Cerebellar cortex (tissue), 1 donor: Measurements from ENCODE around the gene GGNBP2.
A peak's percentile ranks its signal among the peaks of the same experiment; 100 is the strongest.

Experiments
- DNase-seq: peaks from one replicate; pipeline ENCODE4 v3.0.0-alpha.2; 2015; ENCODE audit warnings: low spot score

The GGNBP2 gene

GRCh38 chr17:36566081-36566480 lies 21.4 kb downstream of the GGNBP2 start:
- no peak for DNase-seq

GRCh38 chr17:36575028-36575427 lies 30.3 kb downstream of the GGNBP2 start:
- no peak for DNase-seq

- no peak for DNase-seq
Observed at GRCh38 chr17:36576793-36577192, 32.1 kb downstream of the GGNBP2 start.

- no peak for DNase-seq
Observed at GRCh38 chr17:36578671-36579070, 34.0 kb downstream of the GGNBP2 start.

GRCh38 chr17:36583787-36584186 lies 39.1 kb downstream of the GGNBP2 start:
- no peak for DNase-seq

- no peak for DNase-seq
Observed at GRCh38 chr17:36586138-36586537, 41.4 kb downstream of the GGNBP2 start.

- no peak for DNase-seq
Observed at GRCh38 chr17:36590082-36590481, 45.4 kb downstream of the GGNBP2 start.

- peak; percentile 71 for DNase-seq
Observed at GRCh38 chr17:36591434-36592315, 47.0 kb downstream of the GGNBP2 start, which contains the start of gene DHRS11. TSS of gene DHRS11 (plus strand) at chr17:36591879. CDS start at chr17:36592010, 131 bp downstream.

GRCh38 chr17:36592316-36592715 lies 47.6 kb downstream of the GGNBP2 start:
- no peak for DNase-seq

GRCh38 chr17:36592716-36593321 lies 48.1 kb downstream of the GGNBP2 start:
- no peak for DNase-seq

GRCh38 chr17:36593656-36594316 lies 49.1 kb downstream of the GGNBP2 start:
- DNase-seq, result no peak

- no peak for DNase-seq
Observed at GRCh38 chr17:36594626-36595401, 50.1 kb downstream of the GGNBP2 start.

- no peak for DNase-seq
Observed at GRCh38 chr17:36597226-36597625, 52.5 kb downstream of the GGNBP2 start.

GRCh38 chr17:36597866-36598777 lies 53.4 kb downstream of the GGNBP2 start:
- DNase-seq, result no peak

- DNase-seq, result no peak
Observed at GRCh38 chr17:36598951-36599401, 54.3 kb downstream of the GGNBP2 start.

- DNase-seq, result no peak
Observed at GRCh38 chr17:36599546-36600250, 55.0 kb downstream of the GGNBP2 start.

GRCh38 chr17:36600465-36600864 lies 55.7 kb downstream of the GGNBP2 start:
- no peak for DNase-seq

- DNase-seq, result no peak
Observed at GRCh38 chr17:36600936-36601302, 56.2 kb downstream of the GGNBP2 start.

GRCh38 chr17:36601303-36602029 lies 56.7 kb downstream of the GGNBP2 start, which contains the start of gene MRM1:
TSS of gene MRM1 (plus strand) at chr17:36601583. CDS start at chr17:36601811, 228 bp downstream.
- DNase-seq, result peak; percentile 93
